ENCODE results near the gene TMEM217. TPM values are rescaled to one million over a fixed set of nuclear protein-coding genes. Genes with fewer than 3 reads are reported as not detected.

Gene TMEM217
- total and polyA plus RNA-seq, 3 donors from 2014 or later, result 13.3 to 46.5 (median 16.2) TPM

DNA sequence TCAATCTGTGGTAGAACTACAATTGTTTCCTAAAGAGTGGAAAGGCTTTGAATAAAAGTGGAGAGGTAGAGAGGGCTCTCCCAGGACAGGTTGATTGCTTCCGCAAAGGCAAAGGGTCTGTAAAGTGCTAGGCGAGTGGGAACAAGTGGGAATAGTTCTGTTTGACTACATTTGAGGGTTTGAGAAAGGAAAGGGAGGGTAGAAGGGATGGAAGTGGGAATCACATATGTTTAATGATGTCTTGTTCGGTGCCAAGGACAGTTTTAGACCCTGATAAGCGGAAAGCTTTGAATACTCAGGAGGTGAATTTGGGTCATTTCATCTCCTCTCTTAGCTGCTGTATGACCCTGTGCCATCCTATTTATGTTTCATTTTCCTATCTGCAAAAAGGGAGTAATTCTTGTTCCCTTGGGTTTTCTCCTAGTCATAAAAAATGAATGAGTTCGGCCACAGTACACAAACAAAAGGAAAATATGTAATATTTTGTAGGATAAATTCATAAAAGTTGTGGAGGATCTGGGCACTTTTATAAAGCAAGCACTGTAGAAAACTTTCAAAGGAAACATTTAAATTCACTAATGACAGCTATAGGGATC lies 89.7 kb downstream of the TMEM217 start:
- DNase-seq, result no peak
- peaks cover 17% of the 10 kb centered on the region for H3K4me1 ChIP-seq
- intact Hi-C loops (cut with DNase I; ENCODE audit: low total_unique reads), result no loop called here
- TF ChIP-seq, protein P1, sequence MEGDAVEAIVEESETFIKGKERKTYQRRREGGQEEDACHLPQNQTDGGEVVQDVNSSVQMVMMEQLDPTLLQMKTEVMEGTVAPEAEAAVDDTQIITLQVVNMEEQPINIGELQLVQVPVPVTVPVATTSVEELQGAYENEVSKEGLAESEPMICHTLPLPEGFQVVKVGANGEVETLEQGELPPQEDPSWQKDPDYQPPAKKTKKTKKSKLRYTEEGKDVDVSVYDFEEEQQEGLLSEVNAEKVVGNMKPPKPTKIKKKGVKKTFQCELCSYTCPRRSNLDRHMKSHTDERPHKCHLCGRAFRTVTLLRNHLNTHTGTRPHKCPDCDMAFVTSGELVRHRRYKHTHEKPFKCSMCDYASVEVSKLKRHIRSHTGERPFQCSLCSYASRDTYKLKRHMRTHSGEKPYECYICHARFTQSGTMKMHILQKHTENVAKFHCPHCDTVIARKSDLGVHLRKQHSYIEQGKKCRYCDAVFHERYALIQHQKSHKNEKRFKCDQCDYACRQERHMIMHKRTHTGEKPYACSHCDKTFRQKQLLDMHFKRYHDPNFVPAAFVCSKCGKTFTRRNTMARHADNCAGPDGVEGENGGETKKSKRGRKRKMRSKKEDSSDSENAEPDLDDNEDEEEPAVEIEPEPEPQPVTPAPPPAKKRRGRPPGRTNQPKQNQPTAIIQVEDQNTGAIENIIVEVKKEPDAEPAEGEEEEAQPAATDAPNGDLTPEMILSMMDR (IDR thresholded peaks at IDR 0.05), result no peak
- TF ChIP-seq POLR2A (IDR thresholded peaks at IDR 0.05), result no peak
- H3K4me3 ChIP-seq, result no peak overlapping the region
- WGBS, 2 donors, result 59 to 72% methylated on average over 5 of the region's 5 CpGs
- H3K9me3 ChIP-seq, result no peaks in the 10 kb centered on the region
- H3K36me3 ChIP-seq (ENCODE audit: low read depth, missing control alignments), result no peaks in the 10 kb centered on the region
- no peaks in the 10 kb centered on the region for H3K27me3 ChIP-seq
- H3K27ac ChIP-seq, result peak overlapping the region; percentile 92 to 96

DNA sequence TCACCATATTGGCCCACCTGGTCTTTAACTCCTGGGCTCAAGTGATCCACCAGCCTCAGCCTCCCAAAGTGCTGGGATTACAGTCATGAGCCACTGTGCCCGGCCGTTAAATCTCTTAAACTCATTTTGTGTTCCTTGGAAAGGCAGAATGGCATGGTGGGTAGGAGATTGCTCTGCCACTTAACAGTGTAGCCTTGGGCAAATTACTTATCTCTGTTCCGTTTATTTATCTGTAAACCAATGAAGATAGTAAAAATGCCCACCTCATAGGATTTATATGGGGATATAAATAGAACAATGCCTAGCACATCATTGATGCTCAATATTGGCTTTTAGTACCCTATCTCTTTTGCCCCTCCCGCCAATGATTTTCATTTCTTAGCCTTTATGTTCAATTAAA lies 95.2 kb downstream of the TMEM217 start:
- no peaks in the 10 kb centered on the region for H3K9me3 ChIP-seq
- 85 to 87% methylated on average over 4 of the region's 4 CpGs for WGBS, 2 donors
- no peaks in the 10 kb centered on the region for H3K27me3 ChIP-seq
- DNase-seq, result no peak
- no peak overlapping the region for H3K27ac ChIP-seq
- no peak for TF ChIP-seq POLR2A (IDR thresholded peaks at IDR 0.05)
- TF ChIP-seq, protein P1 (IDR thresholded peaks at IDR 0.05), result no peak
- no peak overlapping the region for H3K4me3 ChIP-seq
- no peaks in the 10 kb centered on the region for H3K36me3 ChIP-seq (ENCODE audit: low read depth, missing control alignments)
- intact Hi-C loops (cut with DNase I; ENCODE audit: low total_unique reads), result no loop called here
- H3K4me1 ChIP-seq, result peaks cover 5% of the 10 kb centered on the region

Small RNA genes within 50 kb of the gene (small RNA-seq; reads per million reads assigned to genes)
- 0 reads per million in 2 donors for gene AL096712.1

Other genes with a start within 250 kb of the TMEM217 start
- 10 to 100 TPM; 20.4 to 30.8 TPM for gene PIM1, start 88.0 kb downstream of the TMEM217 start, total RNA-seq
- gene PIM1, start 88.0 kb downstream of the TMEM217 start, polyA plus RNA-seq (ENCODE audit: insufficient read depth, low read depth, low replicate concordance), result 28.0 TPM
- 10 to 100 TPM; 25.6 to 36.4 TPM for gene TBC1D22B, start 372 bp downstream of the TMEM217 start, total RNA-seq
- 23.1 TPM for gene TBC1D22B, start 372 bp downstream of the TMEM217 start, polyA plus RNA-seq (ENCODE audit: insufficient read depth, low read depth, low replicate concordance)
- 10 to 100 TPM; 44.0 to 49.9 TPM for gene RNF8, start 95.8 kb upstream of the TMEM217 start, total RNA-seq
- 49.4 TPM for gene RNF8, start 95.8 kb upstream of the TMEM217 start, polyA plus RNA-seq (ENCODE audit: insufficient read depth, low read depth, low replicate concordance)
- 100 to 1,000 TPM; 231 to 234 TPM for gene CMTR1, start 175.1 kb upstream of the TMEM217 start, total RNA-seq
- 123 TPM for gene CMTR1, start 175.1 kb upstream of the TMEM217 start, polyA plus RNA-seq (ENCODE audit: insufficient read depth, low read depth, low replicate concordance)
- 10 to 100 TPM; 65.4 to 73.5 TPM for gene CCDC167, start 241.7 kb upstream of the TMEM217 start, total RNA-seq
- 65.2 TPM for gene CCDC167, start 241.7 kb upstream of the TMEM217 start, polyA plus RNA-seq (ENCODE audit: insufficient read depth, low read depth, low replicate concordance)

All from testis (tissue), 3 donors.